Neural cell (in vitro differentiated cells): ENCODE measurements around the gene SFXN3. TPM values are rescaled to one million over a fixed set of nuclear protein-coding genes. Genes with fewer than 3 reads are reported as not detected.

Source experiments
- H2AFZ ChIP-seq: fragments of 200-600, 300-800 bp; sonication (generic), shearing (Covaris generic); 2 replicates; pipeline ENCODE4 v1.6.0; 2014; ENCODE audit warnings: low read depth, mild to moderate bottlenecking, antibody characterized with exemption, low read length, moderate library complexity
- H3F3A ChIP-seq: fragments of 200-600 bp; shearing (Covaris generic); 2 replicates; pipeline ENCODE4 v1.6.1; 2016; ENCODE audit warnings: mild to moderate bottlenecking, moderate library complexity, mixed read lengths, antibody characterized with exemption, low read length; ENCODE audit not compliant: insufficient read depth, poor library complexity, severe bottlenecking
- H3K27ac ChIP-seq: fragments of 200-600, 300-800 bp; sonication (generic), shearing (Covaris generic); 2 replicates; pipeline ENCODE4 v1.5.1; 2014; ENCODE audit warnings: mild to moderate bottlenecking, low read length, moderate library complexity
- H3K27me3 ChIP-seq: fragments of 300-800, 200-600 bp; sonication (generic), shearing (Covaris generic); 2 replicates; pipeline ENCODE4 v1.6.0; 2014; ENCODE audit warnings: mild to moderate bottlenecking, low read depth, low read length, moderate library complexity; ENCODE audit not compliant: insufficient read depth
- H3K36me3 ChIP-seq: fragments of 300-800, 200-600 bp; sonication (generic), shearing (Covaris generic); 2 replicates; pipeline ENCODE4 v1.5.1; 2014; ENCODE audit warnings: mild to moderate bottlenecking, antibody characterized with exemption, low read length, moderate library complexity; ENCODE audit not compliant: insufficient read depth
- H3K4me2 ChIP-seq: fragments of 300-800, 200-600 bp; sonication (generic), shearing (Covaris generic); 2 replicates; pipeline ENCODE4 v1.6.0; 2014; ENCODE audit warnings: mild to moderate bottlenecking, low read length
- H3K4me3 ChIP-seq: fragments of 300-800, 200-600 bp; sonication (generic), shearing (Covaris generic); 2 replicates; pipeline ENCODE4 v1.5.1; 2014; ENCODE audit warnings: mild to moderate bottlenecking, low read length, moderate library complexity
- H3K79me2 ChIP-seq: fragments of 200-600 bp; shearing (Covaris generic); replicated peaks from 2 replicates; pipeline ENCODE4 v1.6.0; 2014; ENCODE audit warnings: mild to moderate bottlenecking, low read length, moderate library complexity; ENCODE audit not compliant: insufficient read depth
- H3K9ac ChIP-seq: fragments of 300-800, 200-600 bp; sonication (generic), shearing (Covaris generic); 2 replicates; pipeline ENCODE4 v1.6.1; 2016; ENCODE audit warnings: mild to moderate bottlenecking, low read length, mixed read lengths
- H3K9me2 ChIP-seq: fragments of 200-600 bp; shearing (Covaris generic); 2 replicates; pipeline ENCODE4 v1.6.1; 2016; ENCODE audit warnings: mild to moderate bottlenecking, low read length, mixed read lengths; ENCODE audit not compliant: insufficient read depth
- H3K9me3 ChIP-seq: fragments of 200-600, 300-800 bp; sonication (generic), shearing (Covaris generic); 2 replicates; pipeline ENCODE4 v1.6.1; 2016; ENCODE audit warnings: mild to moderate bottlenecking, mixed run types, low read length, moderate library complexity, mixed read lengths
- H4K20me1 ChIP-seq: fragments of 200-600 bp; shearing (Covaris generic); 2 replicates; pipeline ENCODE4 v1.6.1; 2016; ENCODE audit warnings: mild to moderate bottlenecking, mixed run types; ENCODE audit not compliant: insufficient read depth
- EP300 ChIP-seq: fragments of 450-650 bp; conservative IDR thresholded peaks from 2 replicates; pipeline ENCODE4 v1.6.1; 2014; ENCODE audit warnings: antibody characterized with exemption, mild to moderate bottlenecking, moderate library complexity; ENCODE audit not compliant: poor library complexity, severe bottlenecking
- EZH2 ChIP-seq: fragments of 200-600, 300-800 bp; shearing (Covaris generic), sonication (generic); IDR thresholded peaks from 2 replicates; pipeline ENCODE4 v1.6.1; 2014; ENCODE audit warnings: antibody characterized with exemption, low read length, borderline replicate concordance, mild to moderate bottlenecking; ENCODE audit not compliant: insufficient read depth, poor library complexity, severe bottlenecking
- MXI1 ChIP-seq: fragments of 450-650 bp; conservative IDR thresholded peaks from 2 replicates; pipeline ENCODE4 v1.6.1; 2014; ENCODE audit warnings: antibody characterized with exemption, mild to moderate bottlenecking; ENCODE audit not compliant: poor library complexity, severe bottlenecking
- POLR2AphosphoS5 ChIP-seq: IDR thresholded peaks from 2 replicates; pipeline ENCODE4 v1.6.1; 2012
- RAD21 ChIP-seq: fragments of 450-650 bp; conservative IDR thresholded peaks from 2 replicates; pipeline ENCODE4 v1.6.1; 2014; ENCODE audit warnings: antibody characterized with exemption, mild to moderate bottlenecking, moderate library complexity
- REST ChIP-seq: IDR thresholded peaks from 2 replicates; pipeline ENCODE4 v1.6.1; 2012; ENCODE audit warnings: borderline replicate concordance
- SMC3 ChIP-seq: fragments of 450-650 bp; conservative IDR thresholded peaks from 2 replicates; pipeline ENCODE4 v1.6.1; 2014; ENCODE audit warnings: antibody characterized with exemption, mild to moderate bottlenecking, moderate library complexity; ENCODE audit not compliant: poor library complexity
- TAF1 ChIP-seq: IDR thresholded peaks from 2 replicates; pipeline ENCODE4 v1.6.1; 2012; ENCODE audit warnings: low read depth
- polyA plus RNA-seq: library from polyadenylated mRNA; depleted of rRNA; stranded (reverse); fragments of >200 nt; gene quantifications from 2 replicates; pipeline ENCODE4 v1.2.3, GENCODE V29; 2014
- TF ChIP-seq, protein P1 (sequence below): fragments of 450-650 bp; IDR thresholded peaks from 2 replicates; pipeline ENCODE4 v1.5.1; 2014; ENCODE audit warnings: antibody characterized with exemption, mild to moderate bottlenecking, moderate library complexity; ENCODE audit not compliant: poor library complexity, severe bottlenecking

Gene SFXN3
- polyA plus RNA-seq, 1 donor from 2014 or later, result 52.1 TPM

- Histone ChIP-seq H3K4me3 (no peak overlapping the region), H3K27ac (no peak overlapping the region), H3K4me2 (no peak overlapping the region), H2AFZ (no peak overlapping the region), H3K79me2 (no peaks in the 10 kb centered on the region), H3K9ac (no peak overlapping the region), H3K36me3 (no peaks in the 10 kb centered on the region), H3K9me3 (no peaks in the 10 kb centered on the region), H3F3A (no peaks in the 10 kb centered on the region), H3K27me3 (no peaks in the 10 kb centered on the region), H3K9me2 (no peaks in the 10 kb centered on the region), H4K20me1 (no peaks in the 10 kb centered on the region)
- TF ChIP-seq EP300, result no peak
- TF ChIP-seq RAD21, result no peak
- no peak for TF ChIP-seq EZH2
- TF ChIP-seq, protein P1, sequence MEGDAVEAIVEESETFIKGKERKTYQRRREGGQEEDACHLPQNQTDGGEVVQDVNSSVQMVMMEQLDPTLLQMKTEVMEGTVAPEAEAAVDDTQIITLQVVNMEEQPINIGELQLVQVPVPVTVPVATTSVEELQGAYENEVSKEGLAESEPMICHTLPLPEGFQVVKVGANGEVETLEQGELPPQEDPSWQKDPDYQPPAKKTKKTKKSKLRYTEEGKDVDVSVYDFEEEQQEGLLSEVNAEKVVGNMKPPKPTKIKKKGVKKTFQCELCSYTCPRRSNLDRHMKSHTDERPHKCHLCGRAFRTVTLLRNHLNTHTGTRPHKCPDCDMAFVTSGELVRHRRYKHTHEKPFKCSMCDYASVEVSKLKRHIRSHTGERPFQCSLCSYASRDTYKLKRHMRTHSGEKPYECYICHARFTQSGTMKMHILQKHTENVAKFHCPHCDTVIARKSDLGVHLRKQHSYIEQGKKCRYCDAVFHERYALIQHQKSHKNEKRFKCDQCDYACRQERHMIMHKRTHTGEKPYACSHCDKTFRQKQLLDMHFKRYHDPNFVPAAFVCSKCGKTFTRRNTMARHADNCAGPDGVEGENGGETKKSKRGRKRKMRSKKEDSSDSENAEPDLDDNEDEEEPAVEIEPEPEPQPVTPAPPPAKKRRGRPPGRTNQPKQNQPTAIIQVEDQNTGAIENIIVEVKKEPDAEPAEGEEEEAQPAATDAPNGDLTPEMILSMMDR, result no peak
- TF ChIP-seq SMC3, result no peak
- TF ChIP-seq REST, result no peak
- no peak for TF ChIP-seq TAF1
- TF ChIP-seq MXI1, result no peak
- no peak for TF ChIP-seq POLR2AphosphoS5
Measured at GRCh38 chr10:101008823-101009423, 22.1 kb upstream of the SFXN3 start.

GRCh38 chr10:101010329-101010728 lies 20.7 kb upstream of the SFXN3 start:
- no peak overlapping the region for H3K27ac ChIP-seq
- peaks cover 7% of the 10 kb centered on the region for H3K27me3 ChIP-seq
- H3K4me2 ChIP-seq, result no peak overlapping the region
- no peaks in the 10 kb centered on the region for H3K9me3 ChIP-seq
- no peaks in the 10 kb centered on the region for H3K36me3 ChIP-seq
- H3K79me2 ChIP-seq, result no peaks in the 10 kb centered on the region
- TF ChIP-seq EZH2, result no peak
- no peak for TF ChIP-seq RAD21
- TF ChIP-seq EP300, result no peak
- TF ChIP-seq SMC3, result no peak
- no peak for TF ChIP-seq TAF1
- TF ChIP-seq POLR2AphosphoS5, result no peak
- TF ChIP-seq MXI1, result no peak
- TF ChIP-seq, protein P1, result no peak
- TF ChIP-seq REST, result no peak
- no peaks in the 10 kb centered on the region for H4K20me1 ChIP-seq
- H3K9me2 ChIP-seq, result no peaks in the 10 kb centered on the region
- H3K4me3 ChIP-seq, result no peak overlapping the region
- no peak overlapping the region for H3K9ac ChIP-seq
- H3F3A ChIP-seq, result no peaks in the 10 kb centered on the region
- H2AFZ ChIP-seq, result no peak overlapping the region
